Measurements from ENCODE around the gene OR2AT4. TPM values are rescaled to one million over a fixed set of nuclear protein-coding genes. Genes with fewer than 3 reads are reported as not detected.

OR2AT4 gene
- total RNA-seq, 4 donors from 2014 or later: not detected

DNA sequence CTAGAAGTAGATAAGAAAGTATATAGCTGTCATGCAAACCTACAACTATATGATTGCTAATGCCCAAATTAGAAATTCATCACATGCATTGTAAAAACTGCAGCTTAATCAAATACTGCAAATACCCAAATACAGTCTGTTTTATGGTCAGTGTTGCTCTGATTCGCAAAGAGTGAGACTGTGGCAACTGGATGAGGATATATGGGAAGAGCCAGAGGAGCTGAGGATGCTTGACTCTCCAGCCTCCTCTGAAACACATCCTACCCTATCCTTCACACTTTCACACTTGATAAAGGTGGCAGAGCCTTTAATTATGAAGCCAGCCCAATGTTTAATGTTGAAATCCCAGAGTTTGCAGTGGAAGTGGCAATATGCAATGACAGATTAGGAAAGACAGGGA is 21.9 kb upstream of the OR2AT4 start:
- in situ Hi-C loops (cut with MboI; ENCODE audit: low sequenced_read_pairs in 4 of 4) (no loop called here), intact Hi-C loops (cut with DNase I; ENCODE audit: low total_unique reads) (no loop called here)
- no peaks in the 10 kb centered on the region for H3K36me3 ChIP-seq
- no peak for TF ChIP-seq POLR2A (IDR thresholded peaks at IDR 0.05)
- TF ChIP-seq, protein P1, sequence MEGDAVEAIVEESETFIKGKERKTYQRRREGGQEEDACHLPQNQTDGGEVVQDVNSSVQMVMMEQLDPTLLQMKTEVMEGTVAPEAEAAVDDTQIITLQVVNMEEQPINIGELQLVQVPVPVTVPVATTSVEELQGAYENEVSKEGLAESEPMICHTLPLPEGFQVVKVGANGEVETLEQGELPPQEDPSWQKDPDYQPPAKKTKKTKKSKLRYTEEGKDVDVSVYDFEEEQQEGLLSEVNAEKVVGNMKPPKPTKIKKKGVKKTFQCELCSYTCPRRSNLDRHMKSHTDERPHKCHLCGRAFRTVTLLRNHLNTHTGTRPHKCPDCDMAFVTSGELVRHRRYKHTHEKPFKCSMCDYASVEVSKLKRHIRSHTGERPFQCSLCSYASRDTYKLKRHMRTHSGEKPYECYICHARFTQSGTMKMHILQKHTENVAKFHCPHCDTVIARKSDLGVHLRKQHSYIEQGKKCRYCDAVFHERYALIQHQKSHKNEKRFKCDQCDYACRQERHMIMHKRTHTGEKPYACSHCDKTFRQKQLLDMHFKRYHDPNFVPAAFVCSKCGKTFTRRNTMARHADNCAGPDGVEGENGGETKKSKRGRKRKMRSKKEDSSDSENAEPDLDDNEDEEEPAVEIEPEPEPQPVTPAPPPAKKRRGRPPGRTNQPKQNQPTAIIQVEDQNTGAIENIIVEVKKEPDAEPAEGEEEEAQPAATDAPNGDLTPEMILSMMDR (IDR thresholded peaks at IDR 0.05 in 4 of 5, conservative IDR thresholded peaks at IDR 0.05 in 1 of 5): no peak
- no peak for DNase-seq
- peaks cover 0 to 9% (median 0%) of the 10 kb centered on the region in 3 donors for H3K9me3 ChIP-seq
- no peak for ATAC-seq
- no peaks in the 10 kb centered on the region for H3K27me3 ChIP-seq
- no peak overlapping the region for H3K4me3 ChIP-seq
- no peak overlapping the region for H3K27ac ChIP-seq
- no peaks in the 10 kb centered on the region for H3K4me1 ChIP-seq

DNA sequence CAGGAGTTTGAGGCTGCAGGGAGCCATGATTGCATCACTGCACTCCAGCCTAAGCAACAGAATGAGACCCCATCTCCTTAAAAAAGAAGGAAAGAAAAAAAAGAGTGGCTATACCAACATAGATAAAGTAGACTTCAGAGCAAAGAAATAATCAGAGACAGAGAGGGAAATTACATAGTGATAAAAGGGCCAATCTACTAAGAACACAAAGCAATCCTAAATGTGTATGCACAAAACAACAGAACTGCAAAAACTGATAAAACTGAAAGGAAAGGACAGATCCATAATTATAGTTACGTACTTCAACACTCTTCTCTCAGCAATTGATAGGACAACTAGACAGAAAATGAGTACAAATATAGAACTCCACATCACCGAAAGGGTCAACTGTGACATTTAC is 17.8 kb upstream of the OR2AT4 start:
- Histone ChIP-seq H3K36me3 (no peaks in the 10 kb centered on the region), H3K27ac (no peak overlapping the region), H3K27me3 (no peaks in the 10 kb centered on the region), H3K9me3 (peaks cover 0 to 9% (median 0%) of the 10 kb centered on the region in 3 donors), H3K4me3 (no peak overlapping the region), H3K4me1 (no peaks in the 10 kb centered on the region)
- ATAC-seq (no peak), DNase-seq (no peak)
- TF ChIP-seq, protein P1 (IDR thresholded peaks at IDR 0.05 in 4 of 5, conservative IDR thresholded peaks at IDR 0.05 in 1 of 5): no peak
- no peak for TF ChIP-seq POLR2A (IDR thresholded peaks at IDR 0.05)
- intact Hi-C loops (cut with DNase I; ENCODE audit: low total_unique reads) (no loop called here), in situ Hi-C loops (cut with MboI; ENCODE audit: low sequenced_read_pairs in 4 of 4) (no loop called here)

- H3K27ac ChIP-seq: no peak overlapping the region
- peaks cover 0 to 3% (median 0%) of the 10 kb centered on the region in 3 donors for H3K9me3 ChIP-seq
- no peaks in the 10 kb centered on the region for H3K4me1 ChIP-seq
- H3K4me3 ChIP-seq: no peak overlapping the region
- DNase-seq (no peak), ATAC-seq (no peak)
- no peaks in the 10 kb centered on the region for H3K27me3 ChIP-seq
- intact Hi-C loops (cut with DNase I; ENCODE audit: low total_unique reads) (no loop called here), in situ Hi-C loops (cut with MboI; ENCODE audit: low sequenced_read_pairs in 4 of 4) (no loop called here)
- no peak for TF ChIP-seq POLR2A (IDR thresholded peaks at IDR 0.05)
- TF ChIP-seq, protein P1 (IDR thresholded peaks at IDR 0.05 in 4 of 5, conservative IDR thresholded peaks at IDR 0.05 in 1 of 5): no peak
- H3K36me3 ChIP-seq: no peaks in the 10 kb centered on the region
These were observed 16.4 kb upstream of the OR2AT4 start for GRCh38 chr11:75113030-75113429.

DNA sequence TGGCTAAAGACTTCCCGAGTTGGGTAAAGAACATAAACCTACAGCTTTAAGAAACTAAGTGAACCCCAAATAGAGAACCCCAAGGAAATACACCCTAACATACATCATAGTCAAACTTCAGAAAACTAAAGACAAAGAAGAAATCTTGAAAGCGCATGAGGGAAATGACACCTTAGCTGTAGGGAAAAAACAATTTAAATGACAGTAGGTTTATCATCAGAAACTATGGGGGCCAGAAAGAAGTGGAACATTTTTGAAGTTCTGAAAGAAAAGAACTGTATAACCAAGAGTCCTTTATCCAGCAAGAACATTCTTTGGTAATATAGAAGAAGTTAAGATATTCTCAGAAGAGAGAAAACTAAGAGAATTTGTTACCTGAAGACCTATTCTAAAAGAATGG is 15.5 kb upstream of the OR2AT4 start:
- in situ Hi-C loops (cut with MboI; ENCODE audit: low sequenced_read_pairs in 4 of 4): no loop called here

More for the DNA sequence above, 15.5 kb upstream of the OR2AT4 start:
- no peak overlapping the region for H3K27ac ChIP-seq
- intact Hi-C loops (cut with DNase I; ENCODE audit: low total_unique reads): no loop called here
- H3K4me3 ChIP-seq: no peak overlapping the region
- ATAC-seq (no peak), DNase-seq (no peak)
- H3K36me3 ChIP-seq: no peaks in the 10 kb centered on the region
- H3K9me3 ChIP-seq: no peaks in the 10 kb centered on the region
- TF ChIP-seq, protein P1 (IDR thresholded peaks at IDR 0.05 in 4 of 5, conservative IDR thresholded peaks at IDR 0.05 in 1 of 5): no peak
- no peak for TF ChIP-seq POLR2A (IDR thresholded peaks at IDR 0.05)
- no peaks in the 10 kb centered on the region for H3K27me3 ChIP-seq
- H3K4me1 ChIP-seq: no peaks in the 10 kb centered on the region
